ENCODE measurements around the gene KCTD2. TPM values are rescaled to one million over a fixed set of nuclear protein-coding genes. Genes with fewer than 3 reads are reported as not detected.

Gene KCTD2
- total and polyA plus RNA-seq, 2 of the 13 experiments (the other 11 are each of a cell fraction or from before 2014, with no cell fraction given), result 28.3 to 32.6 TPM

DNA sequence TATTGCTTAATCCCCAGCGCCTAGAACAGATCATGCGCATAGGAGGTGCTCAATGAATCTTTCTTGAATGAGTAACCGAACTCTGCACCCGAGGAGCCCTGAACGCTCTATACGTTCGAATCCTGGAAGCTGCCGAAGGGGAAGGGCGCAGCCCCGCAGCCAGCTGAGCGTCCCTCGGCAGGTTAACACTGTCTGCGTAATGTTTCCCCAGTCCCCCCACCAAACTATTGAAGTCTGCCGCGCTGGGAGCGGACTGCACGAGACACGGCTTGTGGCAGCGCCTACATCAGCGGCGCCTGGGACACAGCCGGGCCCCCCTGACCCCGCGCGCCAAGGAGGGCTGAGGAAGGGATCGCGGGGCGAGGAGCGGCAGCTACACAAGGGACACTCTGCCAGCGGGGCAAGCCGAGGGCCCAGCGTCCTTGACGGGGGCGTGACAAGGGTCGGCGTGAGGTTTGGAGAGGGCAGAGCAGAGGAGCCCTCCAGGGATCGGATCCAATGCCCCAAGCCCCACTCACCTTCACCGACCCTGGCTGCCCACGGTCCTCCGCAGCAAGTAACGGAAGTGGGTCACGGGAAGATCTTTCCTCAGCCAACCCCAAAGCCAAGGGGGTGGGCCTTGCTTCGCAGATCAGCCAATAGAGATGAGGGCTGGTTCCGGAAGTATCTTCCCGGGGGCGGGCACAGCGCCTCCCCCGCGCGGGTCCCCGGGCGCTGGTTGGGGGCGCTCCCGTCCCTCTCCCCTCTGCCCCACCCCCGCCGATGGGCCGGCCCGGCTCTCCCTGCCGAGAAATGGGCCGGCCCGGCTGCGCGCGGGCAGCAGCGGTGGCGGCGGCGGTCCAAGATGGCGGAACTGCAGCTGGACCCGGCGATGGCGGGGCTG lies at the start of gene KCTD2, which contains the start of gene ATP5PD (continued):
- TF ChIP-seq, protein P1, sequence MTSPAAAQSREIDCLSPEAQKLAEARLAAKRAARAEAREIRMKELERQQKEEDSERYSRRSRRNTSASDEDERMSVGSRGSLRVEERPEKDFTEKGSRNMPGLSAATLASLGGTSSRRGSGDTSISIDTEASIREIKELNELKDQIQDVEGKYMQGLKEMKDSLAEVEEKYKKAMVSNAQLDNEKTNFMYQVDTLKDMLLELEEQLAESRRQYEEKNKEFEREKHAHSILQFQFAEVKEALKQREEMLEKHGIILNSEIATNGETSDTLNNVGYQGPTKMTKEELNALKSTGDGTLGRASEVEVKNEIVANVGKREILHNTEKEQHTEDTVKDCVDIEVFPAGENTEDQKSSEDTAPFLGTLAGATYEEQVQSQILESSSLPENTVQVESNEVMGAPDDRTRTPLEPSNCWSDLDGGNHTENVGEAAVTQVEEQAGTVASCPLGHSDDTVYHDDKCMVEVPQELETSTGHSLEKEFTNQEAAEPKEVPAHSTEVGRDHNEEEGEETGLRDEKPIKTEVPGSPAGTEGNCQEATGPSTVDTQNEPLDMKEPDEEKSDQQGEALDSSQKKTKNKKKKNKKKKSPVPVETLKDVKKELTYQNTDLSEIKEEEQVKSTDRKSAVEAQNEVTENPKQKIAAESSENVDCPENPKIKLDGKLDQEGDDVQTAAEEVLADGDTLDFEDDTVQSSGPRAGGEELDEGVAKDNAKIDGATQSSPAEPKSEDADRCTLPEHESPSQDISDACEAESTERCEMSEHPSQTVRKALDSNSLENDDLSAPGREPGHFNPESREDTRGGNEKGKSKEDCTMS (CRISPR knock-in tag; conservative IDR thresholded peaks at IDR 0.05), result no peak
- TF ChIP-seq YY1 (IDR thresholded peaks at IDR 0.05; ENCODE audit: insufficient read depth, insufficient replicate concordance, low read depth, low read length), result peak; percentile 97
- TF ChIP-seq, protein P2, sequence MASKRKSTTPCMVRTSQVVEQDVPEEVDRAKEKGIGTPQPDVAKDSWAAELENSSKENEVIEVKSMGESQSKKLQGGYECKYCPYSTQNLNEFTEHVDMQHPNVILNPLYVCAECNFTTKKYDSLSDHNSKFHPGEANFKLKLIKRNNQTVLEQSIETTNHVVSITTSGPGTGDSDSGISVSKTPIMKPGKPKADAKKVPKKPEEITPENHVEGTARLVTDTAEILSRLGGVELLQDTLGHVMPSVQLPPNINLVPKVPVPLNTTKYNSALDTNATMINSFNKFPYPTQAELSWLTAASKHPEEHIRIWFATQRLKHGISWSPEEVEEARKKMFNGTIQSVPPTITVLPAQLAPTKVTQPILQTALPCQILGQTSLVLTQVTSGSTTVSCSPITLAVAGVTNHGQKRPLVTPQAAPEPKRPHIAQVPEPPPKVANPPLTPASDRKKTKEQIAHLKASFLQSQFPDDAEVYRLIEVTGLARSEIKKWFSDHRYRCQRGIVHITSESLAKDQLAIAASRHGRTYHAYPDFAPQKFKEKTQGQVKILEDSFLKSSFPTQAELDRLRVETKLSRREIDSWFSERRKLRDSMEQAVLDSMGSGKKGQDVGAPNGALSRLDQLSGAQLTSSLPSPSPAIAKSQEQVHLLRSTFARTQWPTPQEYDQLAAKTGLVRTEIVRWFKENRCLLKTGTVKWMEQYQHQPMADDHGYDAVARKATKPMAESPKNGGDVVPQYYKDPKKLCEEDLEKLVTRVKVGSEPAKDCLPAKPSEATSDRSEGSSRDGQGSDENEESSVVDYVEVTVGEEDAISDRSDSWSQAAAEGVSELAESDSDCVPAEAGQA (IDR thresholded peaks at IDR 0.05; ENCODE audit: low read depth), result no peak
- TF ChIP-seq, protein P2 (CRISPR knock-in tag; IDR thresholded peaks at IDR 0.05; ENCODE audit: borderline replicate concordance), result no peak
- peak in 1 of 2 experiments; percentile 56; a peak in 1 of 4 replicates for TF ChIP-seq EP300 (IDR thresholded peaks at IDR 0.05; ENCODE audit: low read depth in 2 of 2, low read length in 2 of 2)
- no peak; the same call in 1 of the 2 replicates for TF ChIP-seq EP300 (CRISPR knock-in tag; IDR thresholded peaks at IDR 0.05; ENCODE audit: borderline replicate concordance)
- no peak for TF ChIP-seq SATB2 (CRISPR knock-in tag; IDR thresholded peaks at IDR 0.05)
- TF ChIP-seq BORCS8-MEF2B (CRISPR knock-in tag; IDR thresholded peaks at IDR 0.05), result peak; percentile 84
- TF ChIP-seq, protein P3, sequence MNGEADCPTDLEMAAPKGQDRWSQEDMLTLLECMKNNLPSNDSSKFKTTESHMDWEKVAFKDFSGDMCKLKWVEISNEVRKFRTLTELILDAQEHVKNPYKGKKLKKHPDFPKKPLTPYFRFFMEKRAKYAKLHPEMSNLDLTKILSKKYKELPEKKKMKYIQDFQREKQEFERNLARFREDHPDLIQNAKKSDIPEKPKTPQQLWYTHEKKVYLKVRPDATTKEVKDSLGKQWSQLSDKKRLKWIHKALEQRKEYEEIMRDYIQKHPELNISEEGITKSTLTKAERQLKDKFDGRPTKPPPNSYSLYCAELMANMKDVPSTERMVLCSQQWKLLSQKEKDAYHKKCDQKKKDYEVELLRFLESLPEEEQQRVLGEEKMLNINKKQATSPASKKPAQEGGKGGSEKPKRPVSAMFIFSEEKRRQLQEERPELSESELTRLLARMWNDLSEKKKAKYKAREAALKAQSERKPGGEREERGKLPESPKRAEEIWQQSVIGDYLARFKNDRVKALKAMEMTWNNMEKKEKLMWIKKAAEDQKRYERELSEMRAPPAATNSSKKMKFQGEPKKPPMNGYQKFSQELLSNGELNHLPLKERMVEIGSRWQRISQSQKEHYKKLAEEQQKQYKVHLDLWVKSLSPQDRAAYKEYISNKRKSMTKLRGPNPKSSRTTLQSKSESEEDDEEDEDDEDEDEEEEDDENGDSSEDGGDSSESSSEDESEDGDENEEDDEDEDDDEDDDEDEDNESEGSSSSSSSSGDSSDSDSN (CRISPR knock-in tag; IDR thresholded peaks at IDR 0.05), result peak; percentile 91
- peak; percentile 23 for TF ChIP-seq CBX1 (IDR thresholded peaks at IDR 0.05; ENCODE audit: low read depth)
- TF ChIP-seq ZNF160 (CRISPR knock-in tag; IDR thresholded peaks at IDR 0.05), result no peak; the same call in none of the 2 replicates
- peak; percentile 83; the same call in 1 of the 2 replicates for TF ChIP-seq NFKB2 (CRISPR knock-in tag; IDR thresholded peaks at IDR 0.05; ENCODE audit: borderline replicate concordance)
- peak; percentile 76 for TF ChIP-seq POGZ (CRISPR knock-in tag; IDR thresholded peaks at IDR 0.05)
- TF ChIP-seq NFE2 (CRISPR knock-in tag; IDR thresholded peaks at IDR 0.05), result no peak
- 0 out of 2 replicates have a peak, but pooled peaks have one; percentile 77 for TF ChIP-seq ZC3H13 (CRISPR knock-in tag; IDR thresholded peaks at IDR 0.05)
- TF ChIP-seq, protein P4, sequence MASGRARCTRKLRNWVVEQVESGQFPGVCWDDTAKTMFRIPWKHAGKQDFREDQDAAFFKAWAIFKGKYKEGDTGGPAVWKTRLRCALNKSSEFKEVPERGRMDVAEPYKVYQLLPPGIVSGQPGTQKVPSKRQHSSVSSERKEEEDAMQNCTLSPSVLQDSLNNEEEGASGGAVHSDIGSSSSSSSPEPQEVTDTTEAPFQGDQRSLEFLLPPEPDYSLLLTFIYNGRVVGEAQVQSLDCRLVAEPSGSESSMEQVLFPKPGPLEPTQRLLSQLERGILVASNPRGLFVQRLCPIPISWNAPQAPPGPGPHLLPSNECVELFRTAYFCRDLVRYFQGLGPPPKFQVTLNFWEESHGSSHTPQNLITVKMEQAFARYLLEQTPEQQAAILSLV (CRISPR knock-in tag; IDR thresholded peaks at IDR 0.05; ENCODE audit: borderline replicate concordance), result no peak

Data from HepG2 (cell line).